ENCODE results near the gene PVALEF. TPM values are rescaled to one million over a fixed set of nuclear protein-coding genes. Genes with fewer than 3 reads are reported as not detected.

PVALEF gene
- polyA plus RNA-seq, 3 donors: not detected

DNA sequence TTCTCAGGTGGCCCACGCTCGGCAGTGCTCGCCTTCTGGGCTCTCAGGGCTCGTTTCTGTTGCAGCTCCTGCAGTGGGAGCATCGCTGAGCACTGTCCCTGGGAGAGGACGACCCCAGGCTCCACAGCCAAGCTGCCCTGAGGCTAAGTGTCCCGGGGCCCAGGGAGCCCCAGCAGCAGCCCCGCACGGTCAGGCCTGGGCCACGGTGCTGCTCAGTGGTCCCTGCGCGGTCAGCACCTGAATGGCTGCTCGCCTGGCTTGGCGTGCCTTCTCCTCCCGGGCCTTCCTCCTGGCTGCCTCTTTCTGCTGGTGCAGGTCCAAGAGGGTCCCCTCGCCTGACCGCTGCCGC is 34.1 kb downstream of the PVALEF start:
- no peak overlapping the region for H3K27ac ChIP-seq (ENCODE audit: low read depth, low read length)
- 93 to 96% (median 93%) methylated on average over 18 of the region's 18 CpGs for WGBS, 3 donors

DNA sequence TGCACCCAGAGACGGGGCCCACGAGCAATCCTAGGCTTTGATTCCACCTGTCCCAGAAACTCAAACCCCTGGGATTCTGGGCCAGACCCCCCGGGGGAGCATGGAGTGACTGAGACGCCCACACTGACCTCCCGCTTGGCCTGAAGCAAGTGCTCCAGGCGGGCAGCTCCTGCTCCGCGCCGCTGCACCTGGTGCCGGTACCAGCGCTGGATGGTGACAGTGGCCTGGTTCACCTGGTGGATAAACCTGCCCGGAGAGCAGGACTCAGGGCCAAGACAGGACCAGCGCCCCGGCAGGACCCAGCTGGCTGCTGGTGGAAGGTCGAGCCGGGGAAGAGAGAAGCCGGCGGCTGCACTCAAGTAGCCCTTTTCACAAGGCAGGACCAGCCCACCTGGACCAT is 34.9 kb downstream of the PVALEF start:
- H3K27ac ChIP-seq (ENCODE audit: low read depth, low read length): no peak overlapping the region
- 88 to 95% (median 90%) methylated on average over 18 of the region's 18 CpGs for WGBS, 3 donors

DNA sequence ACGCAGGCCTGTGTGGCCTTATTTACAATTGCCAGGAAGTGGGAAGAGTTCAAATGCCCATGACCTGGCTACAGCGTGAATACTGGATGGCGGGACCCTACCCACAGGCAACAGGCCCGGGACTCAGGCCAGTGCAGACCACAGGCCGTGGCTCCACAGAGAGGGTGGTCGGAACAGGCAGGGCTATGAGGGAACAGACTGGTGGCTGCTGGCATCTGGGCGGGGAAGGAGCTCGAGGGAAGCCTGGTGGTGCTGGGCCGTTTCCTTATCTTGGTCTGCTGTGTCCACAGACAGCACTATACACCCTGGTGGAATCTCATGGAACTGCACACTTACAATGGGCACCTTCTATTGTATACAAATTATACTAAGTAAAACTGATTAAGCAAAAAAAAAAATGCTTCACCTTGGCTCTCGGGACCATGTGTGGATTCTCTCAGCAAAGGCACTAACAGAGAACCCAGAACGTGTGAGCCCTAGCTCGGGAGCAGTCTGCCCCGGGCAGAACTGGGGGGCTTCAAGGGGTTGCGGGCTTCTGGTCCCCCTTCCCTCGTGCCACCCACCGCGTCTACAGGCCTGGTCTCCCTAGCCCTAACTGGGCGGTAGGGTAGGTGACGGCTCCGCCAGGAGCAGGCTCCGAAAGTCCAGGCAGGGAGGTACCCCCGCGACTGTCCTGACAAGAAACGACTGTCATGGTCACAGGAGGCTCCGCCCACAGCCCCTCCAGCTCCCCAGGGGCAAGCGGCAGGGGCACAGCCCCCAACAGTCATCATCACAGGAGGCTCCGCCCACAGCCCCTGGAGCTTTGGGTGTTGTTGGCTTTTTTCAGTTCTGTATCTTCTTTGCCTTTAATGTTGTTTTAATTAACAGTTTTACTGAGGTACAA is 35.6 kb downstream of the PVALEF start:
- no peak overlapping the region for H3K27ac ChIP-seq (ENCODE audit: low read depth, low read length)
- 53 to 68% (median 66%) methylated on average over 27 of the region's 27 CpGs for WGBS, 3 donors

DNA sequence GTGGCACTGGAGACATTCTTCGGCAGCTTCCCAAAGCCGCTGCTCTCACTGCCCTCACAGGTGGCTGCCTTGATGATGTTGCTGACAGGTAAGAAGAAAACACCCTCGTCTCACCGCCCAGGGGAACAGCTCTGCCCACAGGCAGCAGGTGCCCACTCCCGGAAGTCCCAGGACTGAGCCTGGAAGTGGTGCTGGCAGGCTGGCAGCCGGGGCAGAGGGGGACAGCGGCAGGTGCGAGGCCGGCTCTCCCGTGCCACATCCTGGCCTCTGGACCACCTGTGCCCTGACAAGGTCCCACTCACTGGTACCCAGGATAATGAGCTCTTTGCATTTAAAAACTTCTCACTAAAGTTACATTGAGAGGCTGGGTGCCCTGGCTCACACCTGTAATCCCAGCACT is 37.0 kb downstream of the PVALEF start:
- WGBS, 3 donors: 93 to 98% (median 94%) methylated on average over 10 of the region's 10 CpGs

DNA sequence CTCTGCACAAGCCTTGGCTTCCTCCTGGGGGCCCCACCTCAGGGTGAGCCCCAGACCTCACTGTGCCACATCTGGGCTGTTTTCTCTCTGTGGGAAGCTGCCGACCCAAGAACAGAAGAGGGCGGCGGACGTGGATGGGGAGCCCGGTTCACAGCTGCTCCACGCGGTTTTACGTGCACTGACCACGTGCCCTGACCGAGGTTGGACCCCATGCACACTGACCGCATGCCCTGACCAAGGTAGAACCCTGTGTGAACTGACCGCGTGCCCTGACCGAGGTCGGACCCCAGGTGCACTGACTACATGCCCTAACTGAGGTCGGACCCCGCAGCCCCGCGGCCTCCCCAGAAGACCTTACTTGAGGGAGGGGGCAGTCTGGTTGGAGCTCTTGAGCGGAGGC is 37.8 kb downstream of the PVALEF start:
- 94 to 95% (median 95%) methylated on average over 20 of the region's 20 CpGs for WGBS, 3 donors
- H3K27ac ChIP-seq (ENCODE audit: low read depth, low read length): no peak overlapping the region

More for the DNA sequence above, 37.0 kb downstream of the PVALEF start:
- H3K27ac ChIP-seq (ENCODE audit: low read depth, low read length): no peak overlapping the region

DNA sequence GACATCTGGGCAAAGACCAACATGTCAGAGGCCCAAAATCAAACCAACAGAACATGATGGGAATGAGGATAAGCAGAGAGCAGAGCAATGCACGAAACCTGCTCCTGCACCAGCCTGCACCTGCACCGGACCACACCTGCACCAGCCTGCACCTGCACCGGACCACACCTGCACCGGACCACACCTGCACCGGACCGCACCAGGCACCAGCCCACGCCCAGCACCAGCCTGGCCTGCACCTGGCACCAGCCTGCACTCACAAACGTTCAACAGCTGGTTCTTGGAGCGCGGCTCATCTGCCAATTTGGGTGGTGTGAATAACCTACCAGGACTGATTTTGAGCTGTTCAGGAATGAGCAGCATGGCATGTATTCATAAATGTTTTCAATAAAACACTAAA is 39.3 kb downstream of the PVALEF start:
- no peak overlapping the region for H3K27ac ChIP-seq (ENCODE audit: low read depth, low read length)
- WGBS, 3 donors: 86 to 87% (median 87%) methylated on average over 10 of the region's 10 CpGs

DNA sequence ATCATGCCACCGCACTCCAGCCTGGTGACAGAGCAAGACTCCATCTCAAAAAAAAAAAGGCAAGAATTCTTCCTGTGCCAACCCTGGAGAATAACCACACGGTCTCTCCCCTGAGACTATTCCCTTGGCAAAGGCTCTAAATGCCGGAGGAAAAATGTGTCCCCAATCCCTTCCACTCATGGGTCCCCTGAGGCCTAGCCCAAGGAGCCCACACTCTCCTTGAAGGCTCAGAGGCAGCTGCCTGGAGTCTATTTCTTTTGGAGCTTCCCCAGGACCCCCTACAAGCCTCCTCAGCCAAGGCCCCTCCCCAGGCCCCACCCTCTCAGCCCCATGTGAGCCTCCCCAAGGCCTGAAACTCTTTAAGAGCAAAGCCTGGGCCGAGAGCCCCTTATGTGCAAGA is 40.9 kb downstream of the PVALEF start:
- WGBS, 3 donors: 72 to 85% (median 73%) methylated on average over 4 of the region's 4 CpGs
- no peak overlapping the region for H3K27ac ChIP-seq (ENCODE audit: low read depth, low read length)

DNA sequence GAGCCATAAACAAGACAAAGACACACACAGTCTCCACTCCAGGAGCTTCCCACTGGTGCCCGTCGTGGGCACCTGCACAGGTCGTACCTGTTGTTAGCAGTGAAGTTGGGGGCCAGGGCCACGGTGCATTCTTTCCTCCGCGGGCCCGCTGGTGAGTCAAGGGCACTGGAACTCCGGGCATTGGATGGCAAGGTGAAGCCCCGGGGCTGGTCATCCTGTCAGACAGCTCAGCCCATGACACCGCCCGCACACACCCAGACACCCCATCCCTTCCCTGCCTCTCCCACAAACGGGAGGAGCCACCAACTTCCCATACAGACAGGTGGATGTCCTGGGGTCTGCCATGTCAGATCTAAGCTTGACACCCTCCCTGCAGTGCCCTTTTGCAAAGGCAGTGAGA is 41.4 kb downstream of the PVALEF start:
- WGBS, 3 donors: 95 to 97% (median 95%) methylated on average over 12 of the region's 12 CpGs
- no peak overlapping the region for H3K27ac ChIP-seq (ENCODE audit: low read depth, low read length)

DNA sequence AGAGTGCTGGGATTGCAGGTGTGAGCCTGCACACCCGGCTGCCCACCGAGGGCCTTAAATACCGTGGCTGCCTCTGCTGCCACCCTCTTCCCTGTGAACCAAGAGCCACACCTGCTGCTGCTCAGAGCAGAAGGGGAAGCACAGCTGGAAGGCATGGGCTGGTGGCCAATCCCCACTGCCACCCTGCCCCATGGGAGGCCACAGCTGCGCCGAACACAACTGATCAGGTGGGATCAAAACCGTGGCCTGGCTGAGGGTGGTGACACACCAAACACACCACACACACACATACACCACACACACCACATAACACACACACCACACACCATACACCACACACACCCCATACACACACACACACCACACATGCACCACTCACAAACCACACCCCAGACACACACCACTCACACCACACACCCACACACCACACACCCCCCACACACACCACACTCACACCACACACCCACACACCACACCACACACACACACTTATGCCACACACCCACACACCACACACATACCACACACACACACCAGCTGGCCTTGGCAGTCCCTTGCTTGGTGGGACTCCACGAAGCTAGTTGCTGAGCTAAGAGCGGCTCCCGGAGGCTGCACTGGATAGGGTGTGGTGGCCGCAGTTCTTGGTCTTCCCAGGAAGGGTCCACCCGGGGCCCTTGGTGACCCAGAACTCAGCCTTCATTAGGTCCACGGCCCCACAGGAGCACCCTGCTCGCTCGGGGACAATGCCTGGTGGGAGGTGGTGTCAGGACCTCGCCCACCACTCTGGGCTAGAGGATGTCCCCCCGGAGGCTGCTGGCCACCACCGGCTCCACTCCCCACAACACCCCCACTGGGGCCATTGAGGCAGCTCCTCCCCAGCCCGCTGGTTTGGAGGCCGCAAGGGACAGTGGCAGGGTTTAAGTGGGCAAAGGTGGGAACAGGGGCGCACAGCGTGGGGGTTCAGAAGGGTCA is 42.6 kb downstream of the PVALEF start:
- 81 to 89% (median 84%) methylated on average over 20 to 21 of the region's 21 CpGs for WGBS, 3 donors
- H3K27ac ChIP-seq (ENCODE audit: low read depth, low read length): no peak overlapping the region

DNA sequence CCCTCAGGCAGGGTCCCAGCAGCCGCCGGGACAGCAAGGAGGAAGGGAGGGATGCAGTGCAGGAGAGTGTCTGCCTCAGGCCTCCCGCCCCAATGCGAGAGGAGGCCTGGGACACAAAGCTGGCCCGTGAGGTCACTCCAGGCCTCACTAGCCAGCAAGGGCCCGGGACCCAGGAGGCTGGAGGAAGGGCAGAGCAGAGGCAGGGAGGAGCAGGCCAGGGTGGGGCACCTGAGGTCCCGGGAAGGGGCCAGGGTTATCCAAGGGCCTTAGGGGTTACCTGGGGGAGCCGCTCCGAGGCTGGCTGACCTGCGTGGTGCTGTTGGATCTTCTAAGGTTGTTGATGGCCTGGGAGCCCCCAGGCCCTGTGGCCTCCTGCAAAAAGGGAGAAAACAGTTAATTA is 43.3 kb downstream of the PVALEF start:
- 93 to 98% (median 93%) methylated on average over 8 to 10 of the region's 10 CpGs for WGBS, 3 donors
- H3K27ac ChIP-seq (ENCODE audit: low read depth, low read length): no peak overlapping the region

DNA sequence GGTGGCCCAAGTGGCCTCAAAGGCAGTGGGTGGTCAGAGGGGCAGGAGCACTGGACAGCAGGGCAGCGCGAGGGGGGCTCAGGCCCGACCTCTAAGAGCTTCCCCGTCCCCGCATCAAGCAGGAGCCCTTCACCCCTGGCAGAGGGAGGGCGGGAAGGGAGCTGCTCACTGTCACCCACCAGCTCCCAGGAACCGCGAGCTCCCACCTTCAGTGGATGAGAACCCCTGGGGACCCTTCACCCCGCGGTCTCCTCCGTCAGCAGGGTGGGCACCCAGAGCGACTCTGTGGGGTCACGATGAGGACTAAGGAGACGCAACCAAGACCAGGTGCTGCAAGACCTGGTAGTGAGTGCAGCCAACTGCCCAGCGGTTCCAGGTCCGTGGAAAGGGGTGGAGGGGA is 43.8 kb downstream of the PVALEF start:
- 95 to 98% (median 96%) methylated on average over 16 of the region's 16 CpGs for WGBS, 3 donors
- H3K27ac ChIP-seq (ENCODE audit: low read depth, low read length): no peak overlapping the region

DNA sequence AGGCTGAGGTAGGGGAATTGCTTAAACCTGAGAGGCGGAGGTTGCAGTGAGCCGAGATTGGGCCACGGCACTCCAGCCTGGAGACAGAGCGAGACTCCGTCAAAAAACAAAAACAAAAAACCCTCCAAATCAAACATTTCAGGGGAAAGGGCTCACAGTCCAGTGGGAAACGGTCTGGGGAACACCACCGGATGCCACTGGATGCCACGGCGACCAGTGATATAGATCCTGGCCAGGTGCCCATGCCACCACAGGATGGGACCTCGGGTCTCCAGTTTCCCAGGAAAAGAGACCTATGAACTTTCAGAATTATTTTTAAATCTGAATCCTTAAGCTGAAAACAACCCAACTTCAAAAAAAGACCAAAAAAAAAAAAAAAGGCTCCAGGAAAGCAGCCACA is 45.2 kb downstream of the PVALEF start:
- no peak overlapping the region for H3K27ac ChIP-seq (ENCODE audit: low read depth, low read length)
- 61 to 85% (median 64%) methylated on average over 10 of the region's 10 CpGs for WGBS, 3 donors

DNA sequence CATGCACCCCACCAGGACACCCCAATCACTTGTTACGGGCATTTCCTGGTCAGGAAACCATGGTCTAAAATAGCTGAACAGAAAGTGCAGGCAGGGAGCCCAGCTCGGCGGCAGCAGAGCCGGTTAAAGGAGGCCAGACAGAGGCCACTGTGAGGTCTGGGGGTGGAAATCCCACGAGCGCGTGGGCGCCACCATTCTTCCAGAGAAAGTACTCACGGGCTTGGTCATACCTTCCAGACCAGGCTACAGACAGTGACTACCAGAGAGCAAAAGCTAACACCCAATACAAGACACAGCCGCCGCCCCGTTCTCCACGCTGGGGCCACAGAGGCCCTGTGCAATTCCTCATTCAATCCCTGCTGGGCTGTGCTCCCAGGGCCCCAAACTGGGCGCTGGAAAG is 45.6 kb downstream of the PVALEF start:
- 52 to 71% (median 53%) methylated on average over 14 of the region's 14 CpGs for WGBS, 3 donors
- no peak overlapping the region for H3K27ac ChIP-seq (ENCODE audit: low read depth, low read length)

DNA sequence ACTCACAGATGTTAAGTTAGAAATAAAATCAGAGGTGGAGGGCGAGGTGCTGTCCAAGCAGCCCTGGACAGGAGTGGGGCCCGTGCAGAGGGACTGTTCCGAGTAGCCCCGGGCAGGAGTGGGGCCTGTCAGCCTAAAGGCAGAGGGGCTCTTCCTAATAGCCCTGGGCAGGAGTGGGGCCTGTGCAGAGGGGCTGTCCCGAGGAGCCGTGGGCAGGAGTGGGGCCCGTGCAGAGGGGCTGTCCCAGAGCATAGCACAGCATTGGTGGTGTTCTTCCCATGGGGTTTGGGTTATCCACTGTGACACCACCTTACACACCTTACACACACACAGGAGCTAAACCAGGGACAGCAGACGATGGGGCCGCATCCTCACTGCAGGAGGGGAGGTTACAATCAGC is 47.1 kb downstream of the PVALEF start:
- WGBS, 3 donors: 89 to 95% (median 93%) methylated on average over 9 of the region's 9 CpGs
- no peak overlapping the region for H3K27ac ChIP-seq (ENCODE audit: low read depth, low read length)

DNA sequence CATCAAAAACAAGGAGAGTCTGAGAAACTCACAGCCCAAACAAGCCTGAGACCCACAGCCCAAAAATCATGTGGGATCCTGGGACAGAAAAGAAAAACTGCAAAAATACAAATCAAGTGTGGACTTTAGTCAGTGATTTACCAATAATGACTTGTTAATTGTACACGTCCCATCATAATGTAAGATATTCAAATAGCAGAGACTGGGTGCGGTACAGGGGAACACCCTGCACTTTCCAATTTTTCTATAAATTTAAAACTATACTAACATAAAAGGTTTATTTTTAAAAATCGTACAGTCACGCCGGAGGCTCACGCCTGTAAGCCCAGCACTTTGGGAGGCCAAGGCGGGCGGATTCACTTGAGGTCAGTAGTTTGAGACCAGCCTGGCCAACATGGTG is 48.7 kb downstream of the PVALEF start:
- no peak overlapping the region for H3K27ac ChIP-seq (ENCODE audit: low read depth, low read length)
- WGBS, 3 donors: 91 to 97% (median 96%) methylated on average over 8 of the region's 8 CpGs

DNA sequence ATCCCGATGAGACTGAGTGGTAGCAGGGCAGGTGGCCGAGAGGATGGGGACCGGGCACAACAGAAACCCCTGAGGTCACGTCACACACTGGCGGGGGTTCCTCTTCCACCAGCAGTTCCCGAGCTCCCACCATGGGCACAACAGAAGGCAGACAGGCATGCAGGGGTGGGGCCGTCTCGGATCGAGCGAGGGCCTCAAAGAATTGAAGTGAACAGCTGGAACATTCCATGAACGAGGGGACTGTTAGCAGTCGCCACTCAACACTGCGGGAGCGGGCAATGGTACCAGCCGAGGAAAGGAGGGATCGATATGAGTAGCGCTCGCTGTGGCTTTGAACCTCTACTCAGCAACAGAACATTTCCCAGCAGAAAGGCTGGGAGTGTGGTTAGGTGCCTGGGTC is 52.2 kb downstream of the PVALEF start:
- WGBS, 3 donors: 90 to 93% (median 92%) methylated on average over 18 of the region's 18 CpGs

DNA sequence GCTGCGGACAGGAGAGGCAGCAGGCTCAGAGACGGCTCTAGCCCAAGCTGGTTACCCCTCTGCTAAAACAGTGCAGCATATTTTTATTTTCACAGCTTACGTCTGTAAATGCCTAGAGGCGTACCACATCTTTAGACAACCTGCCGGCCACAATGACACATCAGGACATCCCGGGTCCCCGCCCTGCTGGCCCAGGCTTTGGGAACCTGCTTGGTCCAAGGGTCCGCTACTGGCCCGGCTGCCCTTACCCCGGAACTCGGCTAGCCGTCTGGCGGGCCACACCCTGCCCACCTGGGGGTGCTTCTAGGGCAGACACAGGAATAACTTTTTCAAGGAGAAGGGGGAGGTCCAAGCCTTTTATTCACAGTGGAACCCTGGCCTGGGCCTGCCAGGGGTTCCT is 53.2 kb downstream of the PVALEF start:
- WGBS, 3 donors: 90 to 92% (median 90%) methylated on average over 13 of the region's 13 CpGs
- no peak overlapping the region for H3K27ac ChIP-seq (ENCODE audit: low read depth, low read length)

More for the DNA sequence above, 52.2 kb downstream of the PVALEF start:
- H3K27ac ChIP-seq (ENCODE audit: low read depth, low read length): no peak overlapping the region

DNA sequence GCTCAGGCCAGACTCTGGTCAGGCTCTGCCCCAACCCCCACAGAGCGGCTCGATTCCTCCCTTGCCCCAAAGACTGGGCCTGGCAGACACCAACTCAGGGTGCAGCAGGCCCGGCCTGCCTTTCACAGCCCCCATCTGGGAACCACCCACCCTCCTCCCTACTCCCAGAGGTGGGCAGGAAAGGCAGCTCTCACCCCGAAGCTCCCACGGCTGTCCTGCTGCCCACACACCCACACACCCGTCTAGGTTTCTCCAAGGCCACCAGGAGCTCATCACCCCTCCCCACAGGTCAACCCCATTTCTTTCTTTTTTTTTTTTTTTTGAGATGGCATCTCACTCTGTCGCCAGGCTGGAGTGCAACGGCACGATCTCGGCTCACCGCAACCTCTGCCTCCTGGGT is 53.7 kb downstream of the PVALEF start:
- H3K27ac ChIP-seq (ENCODE audit: low read depth, low read length): no peak overlapping the region
- 92 to 95% (median 94%) methylated on average over 11 of the region's 11 CpGs for WGBS, 3 donors

DNA sequence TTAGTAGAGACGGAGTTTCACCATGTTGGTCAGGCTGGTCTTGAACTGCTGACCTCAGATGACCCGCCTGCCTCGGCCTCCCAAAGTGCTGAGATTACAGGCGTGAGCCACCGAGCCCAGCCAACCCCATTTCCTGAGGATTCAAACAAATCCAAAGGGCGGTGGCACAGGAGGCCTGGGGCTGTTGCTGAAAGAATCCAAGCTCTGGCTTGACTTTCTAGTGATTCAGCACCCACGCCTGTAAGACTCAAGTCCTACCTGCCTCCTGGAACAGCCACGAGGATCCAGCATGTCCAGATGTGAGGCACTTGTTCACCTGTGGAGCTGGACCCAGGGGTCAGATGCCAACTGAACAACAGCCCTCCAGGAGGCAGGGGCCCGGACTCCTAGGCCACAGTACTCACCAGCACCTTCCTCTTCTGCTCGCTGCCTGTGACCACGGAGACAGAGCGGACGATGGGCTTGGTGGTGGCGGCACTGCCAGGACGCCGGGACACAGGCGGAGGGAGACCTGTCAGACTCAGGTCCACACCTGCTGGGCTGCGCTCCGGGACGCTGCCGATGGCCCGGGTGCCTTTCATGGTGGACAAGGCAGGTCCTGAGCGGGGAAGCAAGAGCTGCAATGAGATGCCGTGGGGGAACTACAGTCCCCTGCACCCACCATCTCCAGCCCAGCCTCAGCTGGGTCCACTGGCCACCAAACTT is 54.3 kb downstream of the PVALEF start:
- 94 to 97% (median 94%) methylated on average over 24 of the region's 24 CpGs for WGBS, 3 donors
- H3K27ac ChIP-seq (ENCODE audit: low read depth, low read length): no peak overlapping the region
